Smooth muscle cell (in vitro differentiated cells): ENCODE results near the gene SLC5A7. TPM values are rescaled to one million over a fixed set of nuclear protein-coding genes. Genes with fewer than 3 reads are reported as not detected.

ENCODE experiments used
- DNase-seq: peaks from one replicate; lab custom pipeline; 2025; ENCODE audit not compliant: unreplicated experiment; lab: John Stamatoyannopoulos, UW
- H2AFZ ChIP-seq: fragments of 200-600 bp; sonication (generic); 2 replicates; pipeline ENCODE4 v1.6.0; 2016; ENCODE audit warnings: antibody characterized with exemption, low read depth, mild to moderate bottlenecking
- H3F3A ChIP-seq: fragments of 200-600 bp; sonication (generic); 2 replicates; pipeline ENCODE4 v1.6.0; 2017; ENCODE audit warnings: antibody characterized with exemption, low read depth
- H3K27ac ChIP-seq: fragments of 200-600 bp; sonication (generic); 2 replicates; pipeline ENCODE4 v1.5.1; 2016; ENCODE audit warnings: low read depth, mild to moderate bottlenecking
- H3K27me3 ChIP-seq: fragments of 200-600 bp; sonication (generic); 2 replicates; pipeline ENCODE4 v1.6.1; 2016; ENCODE audit warnings: low read depth, mild to moderate bottlenecking
- H3K36me3 ChIP-seq: fragments of 200-600 bp; sonication (generic); 2 replicates; pipeline ENCODE4 v1.5.1; 2016; ENCODE audit warnings: low read depth
- H3K4me1 ChIP-seq: fragments of 200-600 bp; sonication (generic); 2 replicates; pipeline ENCODE4 v1.5.1; 2016; ENCODE audit warnings: low read depth
- H3K4me2 ChIP-seq: fragments of 200-600 bp; sonication (generic); 2 replicates; pipeline ENCODE4 v1.6.0; 2016; ENCODE audit warnings: mild to moderate bottlenecking
- H3K4me3 ChIP-seq: fragments of 200-600 bp; sonication (generic); 2 replicates; pipeline ENCODE4 v1.5.1; 2016; ENCODE audit warnings: mild to moderate bottlenecking
- H3K79me2 ChIP-seq: fragments of 200-600 bp; sonication (generic); 2 replicates; pipeline ENCODE4 v1.6.0; 2016; ENCODE audit warnings: low read depth, mild to moderate bottlenecking
- H3K9ac ChIP-seq: fragments of 200-600 bp; sonication (generic); 2 replicates; pipeline ENCODE4 v1.6.0; 2016; ENCODE audit warnings: low read depth
- H3K9me3 ChIP-seq: fragments of 200-600 bp; sonication (generic); replicated peaks from 2 replicates; pipeline ENCODE4 v1.5.1; 2016; ENCODE audit warnings: low read depth
- H4K20me1 ChIP-seq: fragments of 200-600 bp; sonication (generic); 2 replicates; pipeline ENCODE4 v1.6.0; 2016; ENCODE audit warnings: low read depth
- WGBS: methylation state at CpG from one replicate; pipeline ENCODE4 v1.1.7; 2016; ENCODE audit warnings: low lambda C conversion rate; 5-methylcytosine and 5-hydroxymethylcytosine counted together
- polyA plus RNA-seq: library from polyadenylated mRNA; unstranded; fragments of >200 nt; fragmentation: Nextera tagmentation; extraction: Ambion mirVana; gene quantifications from 2 replicates; pipeline ENCODE4 v1.2.1, GENCODE V29; 2016
- total RNA-seq: library from RNA; depleted of rRNA; stranded (reverse); fragments of >200 nt; gene quantifications from 2 replicates; pipeline ENCODE4 v1.2.3, GENCODE V29; 2014
- TF ChIP-seq, protein P1 (sequence below): fragments of 200-600 bp; sonication (generic); IDR thresholded peaks from 2 replicates; pipeline ENCODE4 v1.5.1; 2017; ENCODE audit warnings: borderline replicate concordance, mild to moderate bottlenecking, antibody characterized with exemption; ENCODE audit not compliant: insufficient read depth, poor library complexity, severe bottlenecking

The SLC5A7 gene
- total RNA-seq = 0.13 and 0.40 TPM in 2 replicates
- polyA plus RNA-seq = not detected in 2 replicates

DNA sequence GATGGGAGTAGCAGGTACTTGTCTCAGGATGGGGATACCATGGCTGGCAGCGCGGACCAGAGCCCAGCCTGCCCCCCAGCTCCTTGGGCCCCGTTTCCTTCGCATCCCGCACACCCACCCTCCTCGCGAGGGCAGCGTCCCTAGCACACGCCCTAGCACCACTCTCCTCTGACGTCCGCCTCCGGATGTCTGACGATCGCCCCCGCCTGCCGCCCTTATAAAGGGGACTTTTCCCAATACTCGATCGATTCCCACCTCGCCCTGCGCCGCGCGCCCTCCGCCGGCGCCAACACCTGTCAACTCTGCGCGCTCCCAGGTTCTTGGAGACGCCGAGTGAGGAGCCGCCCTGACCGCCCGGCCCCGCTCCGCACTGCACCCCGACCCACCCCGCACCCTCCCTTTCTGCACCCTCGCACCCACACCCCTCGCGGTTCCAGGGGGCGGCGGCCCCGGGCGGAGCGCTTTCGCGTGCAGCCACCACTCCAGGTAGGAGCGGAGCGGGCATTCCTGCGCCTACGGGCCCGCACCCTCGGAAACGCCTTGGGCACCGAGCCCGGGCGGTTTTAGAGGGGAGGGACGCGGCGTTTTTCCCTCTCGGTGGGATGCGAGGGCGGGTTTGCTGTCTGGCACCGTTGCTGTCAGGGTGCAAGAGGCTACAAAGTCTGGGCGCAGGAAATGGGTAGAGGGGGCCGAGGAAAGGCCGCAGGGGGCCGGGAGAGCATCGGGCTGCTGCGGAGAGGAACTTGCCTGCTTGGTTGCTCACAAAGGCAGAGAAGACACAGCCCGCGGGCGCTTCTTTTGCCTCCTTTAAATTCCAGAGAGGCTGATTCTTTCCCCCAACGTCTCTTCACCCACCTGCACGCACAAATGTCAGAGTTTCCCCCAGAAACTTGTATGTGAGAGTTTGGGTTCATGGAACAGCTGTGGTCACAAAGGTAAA is at the start of gene SLC5A7:
Gene SLC5A7 (plus strand): TSS at position 247 of the 940 bp plus-strand sequence. CDS start 1,632 bp downstream, outside the sequence.
- Histone ChIP-seq H3K27ac (no peak within 1 kb of the TSS), H3K9ac (no peak within 1 kb of the TSS), H3K9me3 (no peaks in the 10 kb centered on the region), H3K36me3 (no peaks in the 10 kb centered on the region), H3K4me2 (peak within 1 kb of the TSS; percentile 81), H2AFZ (no peak within 1 kb of the TSS), H3K4me1 (no peaks in the 10 kb centered on the region), H3F3A (no peaks in the 10 kb centered on the region), H4K20me1 (no peaks in the 10 kb centered on the region), H3K79me2 (no peaks in the 10 kb centered on the region), H3K27me3 (peaks cover 81% of the 10 kb centered on the region), H3K4me3 (peak within 1 kb of the TSS; percentile 38)
- TF ChIP-seq, protein P1, sequence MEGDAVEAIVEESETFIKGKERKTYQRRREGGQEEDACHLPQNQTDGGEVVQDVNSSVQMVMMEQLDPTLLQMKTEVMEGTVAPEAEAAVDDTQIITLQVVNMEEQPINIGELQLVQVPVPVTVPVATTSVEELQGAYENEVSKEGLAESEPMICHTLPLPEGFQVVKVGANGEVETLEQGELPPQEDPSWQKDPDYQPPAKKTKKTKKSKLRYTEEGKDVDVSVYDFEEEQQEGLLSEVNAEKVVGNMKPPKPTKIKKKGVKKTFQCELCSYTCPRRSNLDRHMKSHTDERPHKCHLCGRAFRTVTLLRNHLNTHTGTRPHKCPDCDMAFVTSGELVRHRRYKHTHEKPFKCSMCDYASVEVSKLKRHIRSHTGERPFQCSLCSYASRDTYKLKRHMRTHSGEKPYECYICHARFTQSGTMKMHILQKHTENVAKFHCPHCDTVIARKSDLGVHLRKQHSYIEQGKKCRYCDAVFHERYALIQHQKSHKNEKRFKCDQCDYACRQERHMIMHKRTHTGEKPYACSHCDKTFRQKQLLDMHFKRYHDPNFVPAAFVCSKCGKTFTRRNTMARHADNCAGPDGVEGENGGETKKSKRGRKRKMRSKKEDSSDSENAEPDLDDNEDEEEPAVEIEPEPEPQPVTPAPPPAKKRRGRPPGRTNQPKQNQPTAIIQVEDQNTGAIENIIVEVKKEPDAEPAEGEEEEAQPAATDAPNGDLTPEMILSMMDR = no peak
- 5% methylated on average over 59 of the region's 75 CpGs for WGBS
- no peak for DNase-seq

DNA sequence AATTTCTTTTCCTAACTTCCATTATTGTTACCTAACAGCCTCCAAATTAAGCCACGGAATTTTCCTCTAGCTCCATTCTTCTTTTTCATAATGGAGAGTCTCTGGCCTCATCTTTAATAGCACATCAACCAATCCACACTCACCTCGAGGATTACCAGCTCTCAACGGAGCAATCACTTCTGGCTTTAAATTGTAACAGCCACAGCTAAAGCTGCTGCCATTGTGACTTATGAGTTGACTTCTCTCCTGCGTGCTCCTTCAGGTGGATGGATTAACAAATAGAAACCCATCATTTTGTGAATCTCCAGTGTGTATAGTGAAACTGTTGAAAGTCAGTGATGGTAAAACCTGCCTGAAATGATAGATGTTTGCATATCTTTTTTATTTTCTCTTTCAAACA is 24.9 kb upstream of the SLC5A7 start:
- Histone ChIP-seq H2AFZ (no peak overlapping the region), H3K27ac (no peak overlapping the region), H3K79me2 (no peaks in the 10 kb centered on the region), H3K9me3 (no peaks in the 10 kb centered on the region), H3K9ac (no peak overlapping the region), H3F3A (no peaks in the 10 kb centered on the region), H3K4me3 (no peak overlapping the region), H4K20me1 (no peaks in the 10 kb centered on the region), H3K27me3 (no peaks in the 10 kb centered on the region), H3K4me2 (no peak overlapping the region), H3K4me1 (no peaks in the 10 kb centered on the region), H3K36me3 (no peaks in the 10 kb centered on the region)
- TF ChIP-seq, protein P1 = no peak
- no peak for DNase-seq
- 81% methylated on average over 4 of the region's 4 CpGs for WGBS

DNA sequence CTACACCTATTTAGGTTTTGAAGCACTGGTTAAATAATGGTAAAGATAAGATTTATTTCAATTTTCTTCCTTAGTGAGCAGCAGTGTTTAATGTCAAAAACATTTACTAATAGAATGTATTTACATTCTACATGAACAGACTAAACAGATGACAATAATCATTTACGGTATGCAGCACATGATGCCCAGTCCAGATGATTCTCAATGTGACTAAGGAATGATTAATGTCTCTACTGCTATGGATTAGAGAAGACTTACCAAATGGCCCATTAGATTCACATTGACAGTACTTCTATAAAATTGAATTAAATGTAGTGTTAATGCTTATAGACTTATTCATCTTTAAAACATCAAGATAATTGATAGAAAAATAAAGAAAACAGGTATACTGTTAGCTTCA is 22.1 kb upstream of the SLC5A7 start:
- no peak for DNase-seq
- H3K9ac ChIP-seq = no peak overlapping the region
- H3K4me2 ChIP-seq = no peak overlapping the region
- TF ChIP-seq, protein P1 = no peak
- no peak overlapping the region for H3K27ac ChIP-seq
- H3K4me3 ChIP-seq = no peak overlapping the region
- H3K79me2 ChIP-seq = no peaks in the 10 kb centered on the region
- H4K20me1 ChIP-seq = no peaks in the 10 kb centered on the region
- H3K36me3 ChIP-seq = no peaks in the 10 kb centered on the region
- no peaks in the 10 kb centered on the region for H3K4me1 ChIP-seq
- H3K27me3 ChIP-seq = no peaks in the 10 kb centered on the region
- H3K9me3 ChIP-seq = no peaks in the 10 kb centered on the region
- no peak overlapping the region for H2AFZ ChIP-seq
- H3F3A ChIP-seq = no peaks in the 10 kb centered on the region
- whole genome bisulfite sequencing = 90% methylated on average over 1 of the region's 1 CpG

DNA sequence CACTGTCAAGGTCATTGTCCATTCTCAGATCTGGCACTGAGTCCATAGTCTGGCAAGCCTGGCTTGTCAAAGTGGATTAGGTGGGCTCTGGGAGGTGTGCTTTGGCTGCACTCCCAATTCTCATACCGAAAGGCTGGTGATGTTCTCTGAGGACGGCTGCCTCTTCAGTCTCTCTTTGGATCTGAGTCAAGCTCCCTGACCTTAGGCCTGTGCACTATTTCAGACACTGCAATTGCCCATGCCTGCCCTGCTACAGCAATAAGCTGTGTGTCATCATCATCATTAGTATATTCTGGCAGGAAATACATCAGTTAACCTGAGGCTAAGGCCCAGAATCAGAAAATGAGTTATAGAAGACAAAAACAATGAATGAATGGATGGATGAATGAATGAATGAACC is 1.6 kb upstream of the SLC5A7 start:
- peaks cover 74% of the 10 kb centered on the region for H3K27me3 ChIP-seq

More for the DNA sequence above, 1.6 kb upstream of the SLC5A7 start:
- Histone ChIP-seq H2AFZ (no peak overlapping the region), H3K4me3 (no peak overlapping the region), H3K4me2 (no peak overlapping the region), H3K79me2 (no peaks in the 10 kb centered on the region), H3K4me1 (no peaks in the 10 kb centered on the region), H3F3A (no peaks in the 10 kb centered on the region), H3K36me3 (no peaks in the 10 kb centered on the region), H4K20me1 (no peaks in the 10 kb centered on the region), H3K27ac (no peak overlapping the region), H3K9ac (no peak overlapping the region), H3K9me3 (no peaks in the 10 kb centered on the region)
- DNase-seq = no peak
- TF ChIP-seq, protein P1 = no peak
- WGBS = 92% methylated on average over 2 of the region's 2 CpGs
